Measurements from ENCODE around the gene FAM83G. TPM values are rescaled to one million over a fixed set of nuclear protein-coding genes. Genes with fewer than 3 reads are reported as not detected.
"Not testable (repeated sequence)": the region's sequence is repeated elsewhere in the genome, so short reads cannot be mapped to it uniquely, and the experiment has no call there.

FAM83G gene
- total and polyA plus RNA-seq, 8 donors = 5.6 to 12.9 (median 9.4) TPM

DNA sequence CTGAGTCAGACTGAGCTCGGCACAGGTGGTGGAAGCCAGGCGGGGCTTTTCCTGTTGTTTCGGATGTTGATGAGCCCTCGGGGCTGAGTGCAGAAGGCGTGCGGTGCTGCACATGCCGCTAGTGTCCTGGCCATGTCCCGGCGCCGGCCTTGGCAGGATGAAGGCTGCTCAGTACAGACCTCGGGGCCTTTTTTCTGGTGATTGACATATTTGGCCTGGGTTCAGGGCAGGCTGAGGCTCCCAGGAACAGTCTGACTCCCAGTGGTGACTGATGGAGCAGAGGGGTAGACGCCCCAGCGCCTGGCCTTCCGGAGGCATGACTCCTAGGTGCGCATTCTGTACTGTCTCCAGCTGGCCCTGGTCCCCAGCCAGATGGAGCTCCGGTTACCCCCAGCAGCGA is 33.4 kb upstream of the FAM83G start:
- H3K27me3 ChIP-seq; H3K9me3 ChIP-seq; intact Hi-C loops (cut with DNase I); H3K27ac ChIP-seq; H3K4me1 ChIP-seq; H3K4me3 ChIP-seq; DNase-seq; FAIRE-seq; H3K36me3 ChIP-seq: not testable (repeated sequence)
- WGBS, 2 donors = no CpG with 5 or more reads among the region's 17 CpGs
- peak; percentile 81 to 89 (median 86) for ATAC-seq

- H3K9me3 ChIP-seq; DNase-seq; H3K27ac ChIP-seq; H3K4me3 ChIP-seq; H3K4me1 ChIP-seq; FAIRE-seq; H3K27me3 ChIP-seq; H3K36me3 ChIP-seq; intact Hi-C loops (cut with DNase I): not testable (repeated sequence)
- ATAC-seq = peak in 2 of 4 donors; percentile 12 to 17
- WGBS, 2 donors = 0% methylated on average over 1 of the region's 6 CpGs; no CpG with 5 or more reads in 1 of the 2 donors
These were observed 33.0 kb upstream of the FAM83G start for GRCh38 chr17:19037547-19037946.

DNA sequence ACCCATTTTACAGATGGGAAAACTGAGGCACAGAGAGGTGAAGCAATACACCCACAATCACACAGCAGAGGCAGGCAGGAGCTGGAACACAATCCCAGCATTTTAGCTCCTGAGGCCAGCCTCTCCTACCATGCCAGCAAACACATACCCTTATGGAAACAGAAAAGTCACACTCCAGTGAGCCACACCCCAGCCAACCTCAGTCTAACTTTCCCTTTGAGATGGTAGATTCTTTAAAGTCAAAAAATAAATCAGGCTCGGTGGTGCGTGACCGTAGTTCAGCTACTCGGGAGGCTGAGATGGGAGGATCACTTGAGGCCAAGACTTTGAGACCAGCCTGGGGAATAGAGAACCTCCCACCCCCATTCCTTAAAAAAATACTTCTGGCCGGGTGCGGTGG is 31.6 kb upstream of the FAM83G start:
- H3K4me3 ChIP-seq; DNase-seq; H3K27me3 ChIP-seq; H3K36me3 ChIP-seq; H3K4me1 ChIP-seq; H3K27ac ChIP-seq; ATAC-seq; intact Hi-C loops (cut with DNase I); FAIRE-seq; H3K9me3 ChIP-seq: not testable (repeated sequence)
- no CpG with 5 or more reads among the region's 6 CpGs for WGBS, 2 donors

- H3K9me3 ChIP-seq; DNase-seq; H3K4me3 ChIP-seq; H3K27ac ChIP-seq; FAIRE-seq; intact Hi-C loops (cut with DNase I); H3K27me3 ChIP-seq; H3K36me3 ChIP-seq; H3K4me1 ChIP-seq: not testable (repeated sequence)
- 60% methylated on average over 1 of the region's 24 CpGs; no CpG with 5 or more reads in 1 of the 2 donors for WGBS, 2 donors
- peak; percentile 91 to 97 (median 94) for ATAC-seq
These were observed 27.9 kb upstream of the FAM83G start for GRCh38 chr17:19032377-19032988.

- H3K4me1 ChIP-seq; H3K4me3 ChIP-seq; H3K36me3 ChIP-seq; H3K27me3 ChIP-seq; FAIRE-seq; H3K9me3 ChIP-seq; intact Hi-C loops (cut with DNase I); H3K27ac ChIP-seq: not testable (repeated sequence)
- TF ChIP-seq, protein P1, sequence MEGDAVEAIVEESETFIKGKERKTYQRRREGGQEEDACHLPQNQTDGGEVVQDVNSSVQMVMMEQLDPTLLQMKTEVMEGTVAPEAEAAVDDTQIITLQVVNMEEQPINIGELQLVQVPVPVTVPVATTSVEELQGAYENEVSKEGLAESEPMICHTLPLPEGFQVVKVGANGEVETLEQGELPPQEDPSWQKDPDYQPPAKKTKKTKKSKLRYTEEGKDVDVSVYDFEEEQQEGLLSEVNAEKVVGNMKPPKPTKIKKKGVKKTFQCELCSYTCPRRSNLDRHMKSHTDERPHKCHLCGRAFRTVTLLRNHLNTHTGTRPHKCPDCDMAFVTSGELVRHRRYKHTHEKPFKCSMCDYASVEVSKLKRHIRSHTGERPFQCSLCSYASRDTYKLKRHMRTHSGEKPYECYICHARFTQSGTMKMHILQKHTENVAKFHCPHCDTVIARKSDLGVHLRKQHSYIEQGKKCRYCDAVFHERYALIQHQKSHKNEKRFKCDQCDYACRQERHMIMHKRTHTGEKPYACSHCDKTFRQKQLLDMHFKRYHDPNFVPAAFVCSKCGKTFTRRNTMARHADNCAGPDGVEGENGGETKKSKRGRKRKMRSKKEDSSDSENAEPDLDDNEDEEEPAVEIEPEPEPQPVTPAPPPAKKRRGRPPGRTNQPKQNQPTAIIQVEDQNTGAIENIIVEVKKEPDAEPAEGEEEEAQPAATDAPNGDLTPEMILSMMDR (IDR thresholded peaks at IDR 0.05) = peak in 3 of 4 donors; percentile 10 to 18 (median 14)
- no CpG with 5 or more reads among the region's 4 CpGs for WGBS, 2 donors
- DNase-seq (peak in 5 of 6 donors; percentile 45 to 80 (median 70)), ATAC-seq (peak; percentile 86 to 93 (median 90))
These were observed 27.2 kb upstream of the FAM83G start for GRCh38 chr17:19031729-19032128.

DNA sequence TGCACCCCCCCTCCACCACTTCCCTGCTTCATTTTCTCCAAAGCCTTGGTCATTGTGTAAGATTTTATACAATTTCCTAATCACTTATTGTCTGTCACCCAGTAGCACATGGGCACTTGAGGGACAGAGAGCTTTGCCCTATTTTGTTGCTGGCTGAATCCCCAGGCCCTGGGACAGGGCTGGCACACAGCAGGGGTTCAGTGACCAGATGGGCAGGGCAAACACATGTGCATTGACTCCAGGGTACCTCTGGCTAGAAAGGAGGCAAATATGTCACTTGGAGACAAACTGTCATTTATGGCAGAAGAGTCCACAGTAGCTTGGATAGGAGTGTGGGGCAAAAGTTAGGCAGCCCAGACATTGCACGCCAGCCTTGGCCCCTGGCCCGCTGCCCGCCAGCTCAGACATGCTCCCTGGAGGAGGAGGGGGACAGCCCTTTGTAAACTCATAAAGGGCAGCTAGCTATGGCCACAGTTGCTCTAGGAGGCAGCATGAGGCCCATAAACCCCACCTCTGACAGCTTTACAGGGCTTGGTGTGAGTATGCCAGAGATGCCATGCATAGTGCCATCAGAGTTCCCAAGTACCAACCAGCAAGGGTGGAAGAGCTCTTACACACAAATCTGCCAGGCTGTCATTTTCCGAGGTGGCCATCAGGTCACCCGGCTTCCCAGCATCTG is 26.3 kb upstream of the FAM83G start:
- FAIRE-seq; DNase-seq; H3K27ac ChIP-seq; H3K4me1 ChIP-seq; ATAC-seq; H3K36me3 ChIP-seq; H3K27me3 ChIP-seq; H3K4me3 ChIP-seq; H3K9me3 ChIP-seq; intact Hi-C loops (cut with DNase I): not testable (repeated sequence)
- 61% methylated on average over 2 of the region's 5 CpGs; no CpG with 5 or more reads in 1 of the 2 donors for WGBS, 2 donors

- H3K27me3 ChIP-seq; FAIRE-seq; DNase-seq; H3K9me3 ChIP-seq; H3K27ac ChIP-seq; ATAC-seq; intact Hi-C loops (cut with DNase I); H3K36me3 ChIP-seq; H3K4me3 ChIP-seq; H3K4me1 ChIP-seq: not testable (repeated sequence)
- WGBS, 2 donors = 53% methylated on average over 2 of the region's 5 CpGs; no CpG with 5 or more reads in 1 of the 2 donors
These were observed 25.2 kb upstream of the FAM83G start for GRCh38 chr17:19029740-19030139.

- WGBS, 2 donors = no CpG with 5 or more reads among the region's 11 CpGs
- intact Hi-C loops (cut with DNase I); H3K9me3 ChIP-seq; H3K4me1 ChIP-seq; DNase-seq; ATAC-seq; FAIRE-seq; H3K27ac ChIP-seq; H3K36me3 ChIP-seq; H3K4me3 ChIP-seq; H3K27me3 ChIP-seq: not testable (repeated sequence)
These were observed 24.1 kb upstream of the FAM83G start for GRCh38 chr17:19028671-19029070.

All from pancreas (tissue), 10 donors.